K562 (cell line): ENCODE results near the gene ATP2A1. TPM values are rescaled to one million over a fixed set of nuclear protein-coding genes. Genes with fewer than 3 reads are reported as not detected.

Source experiments
- EP400 ChIP-seq: fragments of 450-650 bp; IDR thresholded peaks from 2 replicates; pipeline ENCODE4 v1.6.1; 2017; ENCODE audit warnings: antibody characterized with exemption, mild to moderate bottlenecking, moderate library complexity
- ERF ChIP-seq: fragments of 450-650 bp; formaldehyde crosslinking; IDR thresholded peaks from 2 replicates; pipeline ENCODE4 v1.4.0; 2020; ENCODE audit warnings: mild to moderate bottlenecking, mixed read lengths
- FOXP1 ChIP-seq: sonication (generic); formaldehyde crosslinking; IDR thresholded peaks from 2 replicates; pipeline ENCODE4 v1.8.0; 2022; ENCODE audit warnings: mild to moderate bottlenecking, missing genetic modification reagents
- ILK ChIP-seq: fragments of 450-650 bp; IDR thresholded peaks from 2 replicates; pipeline ENCODE4 v1.6.1; 2016; ENCODE audit warnings: missing genetic modification characterization, low read depth, mild to moderate bottlenecking, missing compliant biosample characterization, moderate library complexity, borderline replicate concordance
- MIER1 ChIP-seq: fragments of 450-650 bp; IDR thresholded peaks from 2 replicates; pipeline ENCODE4 v1.6.1; 2016; ENCODE audit warnings: antibody characterized with exemption, mild to moderate bottlenecking, low read depth
- NFE2 ChIP-seq: IDR thresholded peaks from 2 replicates; pipeline ENCODE4 v1.6.1; 2014; ENCODE audit warnings: antibody characterized with exemption, low read depth
- RFX7 ChIP-seq: fragments of 250-450 bp; sonication (Bioruptor Pico); IDR thresholded peaks from 2 replicates; pipeline ENCODE4 v1.5.1; 2021; ENCODE audit warnings: mild to moderate bottlenecking
- TGIF2 ChIP-seq: sonication (generic); formaldehyde crosslinking; IDR thresholded peaks from 2 replicates; pipeline ENCODE4 v1.8.1; 2022; ENCODE audit warnings: mild to moderate bottlenecking, missing genetic modification reagents, moderate library complexity
- U2AF1 ChIP-seq: fragments of 200-400 bp; formaldehyde crosslinking; optimal IDR thresholded peaks from 2 replicates; pipeline ENCODE3; 2017; ENCODE audit warnings: mild to moderate bottlenecking, low read depth, low read length, moderate library complexity
- ZNF140 ChIP-seq: fragments of 250-450 bp; sonication (Bioruptor Pico); IDR thresholded peaks from 2 replicates; pipeline ENCODE4 v1.8.0; 2021; ENCODE audit warnings: moderate library complexity, mild to moderate bottlenecking, inconsistent platforms
- ZNF75A ChIP-seq: fragments of 450-650 bp; formaldehyde crosslinking; IDR thresholded peaks from 2 replicates; pipeline ENCODE4 v1.4.0; 2020; ENCODE audit warnings: mild to moderate bottlenecking
- polyA plus RNA-seq, 8 experiments: library from polyadenylated mRNA; depleted of rRNA in 4 of 8; stranded (reverse) in 5 of 8; unstranded in 3 of 8; fragments of >200 nt; fragmentation: Nextera tagmentation in 2 of 8; fragmentation: Illumina TruSeq in 1 of 8; extraction: Ambion mirVana in 2 of 8; extraction: Trizol in 1 of 8; gene quantifications; 2 replicates each; pipeline versions ENCODE4 v1.2.1 to v1.2.3, GENCODE V29; 2011 to 2014; ENCODE audit warnings: inconsistent platforms in 1 of 8, missing spikeins in 1 of 8
- total RNA-seq, 7 experiments: library from RNA; depleted of rRNA in 6 of 7; stranded (reverse); fragments of >200 nt in 6 of 7; fragmentation: Illumina TruSeq in 2 of 7; extraction: Trizol in 2 of 7; gene quantifications; 2 replicates each; pipeline versions ENCODE4 v1.2.1 to v1.2.3, GENCODE V29; 2011 to 2021; ENCODE audit warnings: low replicate concordance in 1 of 7
- TF ChIP-seq, protein P1 (sequence below), 2 experiments: fragments of 200-800 bp in 1 of 2; sonication (Bioruptor generic) in 1 of 2; sonication (generic) in 1 of 2; formaldehyde crosslinking in 1 of 2; IDR thresholded peaks in 1 of 2; conservative IDR thresholded peaks in 1 of 2; 2 replicates each; pipeline versions ENCODE4 v1.5.0 to v1.6.1; 2016 to 2020; ENCODE audit warnings: missing compliant biosample characterization in 1 of 2, missing genetic modification characterization in 1 of 2, missing genetic modification reagents in 1 of 2
- TF ChIP-seq, protein P2 (sequence below): fragments of 250-450 bp; sonication (Bioruptor Pico); IDR thresholded peaks from 2 replicates; pipeline ENCODE4 v1.5.0; 2021
- TF ChIP-seq, protein P3 (sequence below): sonication (generic); formaldehyde crosslinking; IDR thresholded peaks from 2 replicates; pipeline ENCODE4 v1.8.0; 2022; ENCODE audit warnings: mild to moderate bottlenecking, missing genetic modification reagents

The ATP2A1 gene
- total and polyA plus RNA-seq, 9 of the 15 experiments (the other 6 are each of a cell fraction or from before 2014, with no cell fraction given): 0.25 to 2.6 (median 0.65) TPM

DNA sequence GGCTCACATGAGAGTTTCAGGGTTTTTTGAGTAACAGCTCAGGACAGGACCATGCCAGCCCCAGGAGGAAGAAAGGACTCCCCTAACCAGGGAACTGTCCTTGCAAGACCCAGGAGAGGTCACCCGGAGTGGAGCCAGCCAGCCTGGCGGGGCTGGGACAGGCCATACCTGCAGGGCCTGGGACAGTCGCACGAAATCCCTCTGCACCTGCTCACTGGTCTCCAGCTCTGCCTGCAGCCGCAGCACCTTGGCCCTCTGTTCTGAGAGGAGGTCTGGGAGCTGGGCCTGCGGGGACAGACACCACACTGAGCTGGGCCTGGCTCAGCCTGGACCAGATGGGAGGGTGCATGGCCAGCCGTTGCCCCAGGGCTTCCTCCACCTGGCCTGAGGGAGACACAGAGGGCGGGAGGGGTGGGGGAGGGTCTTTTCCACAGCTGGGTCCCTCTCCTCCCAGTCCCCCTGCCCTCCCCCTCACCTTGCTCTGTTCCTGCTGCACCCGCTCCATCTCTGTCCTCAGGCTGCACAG lies 27.0 kb downstream of the ATP2A1 start (continued):
- TF ChIP-seq, protein P1, sequence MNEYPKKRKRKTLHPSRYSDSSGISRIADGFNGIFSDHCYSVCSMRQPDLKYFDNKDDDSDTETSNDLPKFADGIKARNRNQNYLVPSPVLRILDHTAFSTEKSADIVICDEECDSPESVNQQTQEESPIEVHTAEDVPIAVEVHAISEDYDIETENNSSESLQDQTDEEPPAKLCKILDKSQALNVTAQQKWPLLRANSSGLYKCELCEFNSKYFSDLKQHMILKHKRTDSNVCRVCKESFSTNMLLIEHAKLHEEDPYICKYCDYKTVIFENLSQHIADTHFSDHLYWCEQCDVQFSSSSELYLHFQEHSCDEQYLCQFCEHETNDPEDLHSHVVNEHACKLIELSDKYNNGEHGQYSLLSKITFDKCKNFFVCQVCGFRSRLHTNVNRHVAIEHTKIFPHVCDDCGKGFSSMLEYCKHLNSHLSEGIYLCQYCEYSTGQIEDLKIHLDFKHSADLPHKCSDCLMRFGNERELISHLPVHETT (CRISPR knock-in tag; conservative IDR thresholded peaks at IDR 0.05 in 1 of 2, IDR thresholded peaks at IDR 0.05 in 1 of 2): no peak
- no peak for TF ChIP-seq ZNF75A (CRISPR knock-in tag)
- no peak for TF ChIP-seq ILK (tag)
- TF ChIP-seq ERF: no peak
- no peak for TF ChIP-seq U2AF1
- no peak for TF ChIP-seq MIER1
- TF ChIP-seq TGIF2 (CRISPR knock-in tag): no peak
- TF ChIP-seq RFX7 (CRISPR knock-in tag): no peak
- TF ChIP-seq, protein P2, sequence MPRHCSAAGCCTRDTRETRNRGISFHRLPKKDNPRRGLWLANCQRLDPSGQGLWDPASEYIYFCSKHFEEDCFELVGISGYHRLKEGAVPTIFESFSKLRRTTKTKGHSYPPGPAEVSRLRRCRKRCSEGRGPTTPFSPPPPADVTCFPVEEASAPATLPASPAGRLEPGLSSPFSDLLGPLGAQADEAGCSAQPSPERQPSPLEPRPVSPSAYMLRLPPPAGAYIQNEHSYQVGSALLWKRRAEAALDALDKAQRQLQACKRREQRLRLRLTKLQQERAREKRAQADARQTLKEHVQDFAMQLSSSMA (CRISPR knock-in tag): no peak
- TF ChIP-seq ZNF140 (CRISPR knock-in tag): no peak
- no peak for TF ChIP-seq NFE2
- TF ChIP-seq FOXP1 (CRISPR knock-in tag): no peak
- no peak for TF ChIP-seq EP400
- TF ChIP-seq, protein P3, sequence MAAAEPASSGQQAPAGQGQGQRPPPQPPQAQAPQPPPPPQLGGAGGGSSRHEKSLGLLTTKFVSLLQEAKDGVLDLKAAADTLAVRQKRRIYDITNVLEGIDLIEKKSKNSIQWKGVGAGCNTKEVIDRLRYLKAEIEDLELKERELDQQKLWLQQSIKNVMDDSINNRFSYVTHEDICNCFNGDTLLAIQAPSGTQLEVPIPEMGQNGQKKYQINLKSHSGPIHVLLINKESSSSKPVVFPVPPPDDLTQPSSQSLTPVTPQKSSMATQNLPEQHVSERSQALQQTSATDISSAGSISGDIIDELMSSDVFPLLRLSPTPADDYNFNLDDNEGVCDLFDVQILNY: no peak
